Esophagus muscularis mucosa (tissue), 4 donors: ENCODE results near the gene HDDC2.

ENCODE experiments used
- EP300 ChIP-seq: sonication (generic); formaldehyde crosslinking; IDR thresholded peaks from one replicate; pipeline ENCODE4 v1.6.1; 2017; ENCODE audit warnings: antibody characterized with exemption
- POLR2A ChIP-seq: fragments of 450-650 bp; IDR thresholded peaks from one replicate; pipeline ENCODE4 v1.6.1; 2017; ENCODE audit warnings: antibody characterized with exemption, moderate library complexity, mild to moderate bottlenecking, low read depth
- POLR2AphosphoS5 ChIP-seq, 2 donors: sonication (generic); formaldehyde crosslinking; IDR thresholded peaks; one replicate each; pipeline ENCODE4 v1.6.1; 2017; ENCODE audit warnings: antibody characterized with exemption in 2 of 2
- TF ChIP-seq, protein P1 (sequence below), 3 experiments: fragments of 200-600 bp in 2 of 3; fragments of 450-650 bp in 1 of 3; sonication (generic) in 2 of 3; IDR thresholded peaks; one replicate each; pipeline ENCODE4 v1.5.1; 2017 to 2019; ENCODE audit warnings: antibody characterized with exemption in 3 of 3, mild to moderate bottlenecking in 2 of 3, moderate library complexity in 1 of 3

DNA sequence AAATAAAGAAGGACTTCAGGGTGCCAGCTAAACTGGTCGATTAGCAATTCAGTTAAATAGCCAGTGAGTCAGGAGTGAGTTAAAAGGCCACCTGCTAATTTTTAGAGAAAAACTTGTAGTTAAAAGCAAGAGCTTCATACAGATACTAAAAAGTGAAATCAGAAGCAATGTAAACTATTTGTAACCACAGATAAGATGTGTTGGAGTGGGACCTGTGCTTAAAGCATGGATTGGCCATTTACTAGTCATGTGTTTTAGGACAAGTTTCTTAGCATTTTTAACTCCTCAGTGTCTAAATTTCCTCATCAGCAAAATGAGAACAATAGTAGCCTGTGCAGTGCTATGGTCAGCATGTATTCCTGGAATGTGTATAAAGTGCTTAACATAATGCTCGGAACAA lies 23.8 kb upstream of the HDDC2 start:
- TF ChIP-seq, protein P1, sequence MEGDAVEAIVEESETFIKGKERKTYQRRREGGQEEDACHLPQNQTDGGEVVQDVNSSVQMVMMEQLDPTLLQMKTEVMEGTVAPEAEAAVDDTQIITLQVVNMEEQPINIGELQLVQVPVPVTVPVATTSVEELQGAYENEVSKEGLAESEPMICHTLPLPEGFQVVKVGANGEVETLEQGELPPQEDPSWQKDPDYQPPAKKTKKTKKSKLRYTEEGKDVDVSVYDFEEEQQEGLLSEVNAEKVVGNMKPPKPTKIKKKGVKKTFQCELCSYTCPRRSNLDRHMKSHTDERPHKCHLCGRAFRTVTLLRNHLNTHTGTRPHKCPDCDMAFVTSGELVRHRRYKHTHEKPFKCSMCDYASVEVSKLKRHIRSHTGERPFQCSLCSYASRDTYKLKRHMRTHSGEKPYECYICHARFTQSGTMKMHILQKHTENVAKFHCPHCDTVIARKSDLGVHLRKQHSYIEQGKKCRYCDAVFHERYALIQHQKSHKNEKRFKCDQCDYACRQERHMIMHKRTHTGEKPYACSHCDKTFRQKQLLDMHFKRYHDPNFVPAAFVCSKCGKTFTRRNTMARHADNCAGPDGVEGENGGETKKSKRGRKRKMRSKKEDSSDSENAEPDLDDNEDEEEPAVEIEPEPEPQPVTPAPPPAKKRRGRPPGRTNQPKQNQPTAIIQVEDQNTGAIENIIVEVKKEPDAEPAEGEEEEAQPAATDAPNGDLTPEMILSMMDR (IDR thresholded peaks at IDR 0.05), result no peak
- TF ChIP-seq POLR2AphosphoS5 (IDR thresholded peaks at IDR 0.05) (no peak), EP300 (no peak), POLR2A (no peak)
